Measurements from ENCODE around the gene PRKCH. TPM values are rescaled to one million over a fixed set of nuclear protein-coding genes. Genes with fewer than 3 reads are reported as not detected.

The PRKCH gene
- total and polyA plus RNA-seq, 2 of the 13 experiments (the other 11 are each of a cell fraction or from before 2014, with no cell fraction given): 0.48 to 1.3 TPM

DNA sequence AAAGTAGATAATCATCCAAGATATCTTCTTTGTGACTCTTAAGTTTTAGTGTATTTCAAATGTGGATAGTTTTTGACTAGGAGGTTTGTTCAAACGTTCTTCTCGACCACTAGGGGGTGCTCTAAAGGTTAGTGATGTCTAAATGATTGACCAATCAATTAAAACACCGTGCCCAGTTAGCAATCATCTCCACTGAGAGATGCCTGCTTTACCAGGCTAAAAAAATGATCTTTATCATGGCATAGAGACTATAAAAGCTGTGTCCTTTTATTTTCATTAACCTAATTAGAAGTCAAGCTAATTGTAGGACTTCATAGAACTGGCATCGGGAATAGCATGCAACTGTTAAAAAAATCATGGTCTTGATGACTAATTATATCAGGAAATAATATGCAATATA lies 153.9 kb downstream of the PRKCH start (continued):
- TF ChIP-seq ZNF260 (CRISPR knock-in tag; IDR thresholded peaks at IDR 0.05; ENCODE audit: borderline replicate concordance, low read depth) (peak; percentile 98; the same call in 1 of the 2 replicates), SKI (IDR thresholded peaks at IDR 0.05; ENCODE audit: partially characterized antibody) (no peak), STAG1 (CRISPR knock-in tag; IDR thresholded peaks at IDR 0.05) (peak; percentile 69), GATAD2A (CRISPR knock-in tag; IDR thresholded peaks at IDR 0.05) (0 out of 2 replicates have a peak, but pooled peaks have one; percentile 13)

DNA sequence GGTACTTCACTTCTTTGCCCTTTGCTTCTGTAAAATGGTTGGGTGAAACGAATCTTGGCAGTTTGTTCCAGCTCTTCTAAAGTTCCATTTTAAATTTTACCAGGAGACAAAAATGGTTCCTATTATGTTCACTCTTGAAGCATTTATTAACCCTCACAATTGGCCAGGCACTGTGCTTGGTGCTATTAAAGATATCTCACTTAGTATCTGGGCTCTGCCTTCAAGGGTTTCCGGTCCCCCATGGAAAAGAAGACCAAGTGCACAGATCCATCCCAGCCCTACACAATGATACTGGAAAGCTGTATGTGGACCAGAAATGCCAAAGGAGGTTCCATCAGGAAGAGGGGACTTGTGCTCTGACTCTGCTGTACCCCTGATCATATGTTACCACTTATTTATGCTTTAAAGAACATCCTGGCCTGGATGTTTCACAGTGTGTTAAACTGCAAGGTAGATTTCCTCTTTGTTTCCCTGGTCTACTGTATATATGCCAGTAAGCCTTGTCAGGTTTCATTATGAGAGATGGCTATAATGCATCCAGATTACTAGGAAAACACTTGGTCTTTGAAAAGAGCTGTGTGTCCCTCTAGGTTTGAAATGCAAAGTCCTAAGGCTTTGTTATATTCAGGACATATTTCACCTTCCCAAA lies 154.8 kb downstream of the PRKCH start:
- Histone ChIP-seq H3K9ac (ENCODE audit: insufficient read depth, low read depth, low read length) (no peak overlapping the region), H3K36me3 (replicated peaks in 1 of 2; ENCODE audit: control insufficient read depth in 1 of 2, insufficient read depth in 2 of 2, low read length in 2 of 2) (no peaks in the 10 kb centered on the region), H3K4me1 (ENCODE audit: insufficient read depth, low read length) (peaks cover 42% of the 10 kb centered on the region), H3K4me3 (replicated peaks in 1 of 3; ENCODE audit: insufficient read depth in 1 of 3, low read depth in 2 of 3, low read length in 3 of 3) (no peak overlapping the region), H3K79me2 (ENCODE audit: insufficient read depth, low read length) (no peaks in the 10 kb centered on the region), H3K4me2 (ENCODE audit: low read depth, low read length) (no peak overlapping the region), H3K27me3 (ENCODE audit: control insufficient read depth in 1 of 2, insufficient read depth in 2 of 2, low read length in 2 of 2) (no peaks in the 10 kb centered on the region), H2AFZ (ENCODE audit: low read length) (peak overlapping the region; percentile 18), H3K27ac (ENCODE audit: extremely low read length, insufficient read depth, low read length) (no peak overlapping the region), H3K9me3 (ENCODE audit: low read length) (no peaks in the 10 kb centered on the region), H4K20me1 (ENCODE audit: insufficient read depth, low read length) (no peaks in the 10 kb centered on the region)
- DNase-seq (ENCODE audit: low spot score): no peak
- no peak for FAIRE-seq
- ATAC-seq: no peak
- 97% methylated on average over 2 of the region's 2 CpGs for WGBS (ENCODE audit: low lambda C conversion rate)
- TF ChIP-seq, protein P1, sequence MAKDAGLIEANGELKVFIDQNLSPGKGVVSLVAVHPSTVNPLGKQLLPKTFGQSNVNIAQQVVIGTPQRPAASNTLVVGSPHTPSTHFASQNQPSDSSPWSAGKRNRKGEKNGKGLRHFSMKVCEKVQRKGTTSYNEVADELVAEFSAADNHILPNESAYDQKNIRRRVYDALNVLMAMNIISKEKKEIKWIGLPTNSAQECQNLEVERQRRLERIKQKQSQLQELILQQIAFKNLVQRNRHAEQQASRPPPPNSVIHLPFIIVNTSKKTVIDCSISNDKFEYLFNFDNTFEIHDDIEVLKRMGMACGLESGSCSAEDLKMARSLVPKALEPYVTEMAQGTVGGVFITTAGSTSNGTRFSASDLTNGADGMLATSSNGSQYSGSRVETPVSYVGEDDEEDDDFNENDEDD (CRISPR knock-in tag; IDR thresholded peaks at IDR 0.05; ENCODE audit: borderline replicate concordance): no peak
- CTCF ChIA-PET (ENCODE audit: low intra/inter-chr PET ratio, low total read pairs): interaction anchor here (0.8 to 1.6 kb wide), 2 partner anchors 14 to 254 kb away, joined by 3 to 4 read pairs; no protein-coding TSS in a partner anchor
- no TSS peak for BruUV-seq (replicated peaks)
- POLR2A ChIA-PET: interaction anchor here (1.6 kb wide), 1 partner anchor 83 kb away, joined by 5 read pairs; no protein-coding TSS in a partner anchor
- in situ Hi-C loops (cut with HindIII; ENCODE audit: extremely low pct_ligation_motif_present, low pct_unique_long_range_greater_than_20kb): loop anchor here (10.0 kb wide), 1 partner anchor 59 kb away; no protein-coding TSS in a partner anchor
- intact Hi-C loops (cut with micrococcal nuclease; ENCODE audit: unreplicated experiment): no loop called here
